ENCODE results near the gene SCYL2. TPM values are rescaled to one million over a fixed set of nuclear protein-coding genes. Genes with fewer than 3 reads are reported as not detected.
A peak's percentile ranks its signal among the peaks of the same experiment; 100 is the strongest.

The SCYL2 gene
- total RNA-seq, 4 donors from 2014 or later = 24.6 to 103 (median 42.5) TPM

GRCh38 chr12:100371146-100371545 is 104.2 kb downstream of the SCYL2 start:
- Histone ChIP-seq H3K27me3 (no peaks in the 10 kb centered on the region), H3K36me3 (no peaks in the 10 kb centered on the region), H3K9me3 (no peaks in the 10 kb centered on the region), H3K4me1 (no peaks in the 10 kb centered on the region), H3K27ac (no peak overlapping the region), H3K4me3 (no peak overlapping the region)
- TF ChIP-seq, protein P1, sequence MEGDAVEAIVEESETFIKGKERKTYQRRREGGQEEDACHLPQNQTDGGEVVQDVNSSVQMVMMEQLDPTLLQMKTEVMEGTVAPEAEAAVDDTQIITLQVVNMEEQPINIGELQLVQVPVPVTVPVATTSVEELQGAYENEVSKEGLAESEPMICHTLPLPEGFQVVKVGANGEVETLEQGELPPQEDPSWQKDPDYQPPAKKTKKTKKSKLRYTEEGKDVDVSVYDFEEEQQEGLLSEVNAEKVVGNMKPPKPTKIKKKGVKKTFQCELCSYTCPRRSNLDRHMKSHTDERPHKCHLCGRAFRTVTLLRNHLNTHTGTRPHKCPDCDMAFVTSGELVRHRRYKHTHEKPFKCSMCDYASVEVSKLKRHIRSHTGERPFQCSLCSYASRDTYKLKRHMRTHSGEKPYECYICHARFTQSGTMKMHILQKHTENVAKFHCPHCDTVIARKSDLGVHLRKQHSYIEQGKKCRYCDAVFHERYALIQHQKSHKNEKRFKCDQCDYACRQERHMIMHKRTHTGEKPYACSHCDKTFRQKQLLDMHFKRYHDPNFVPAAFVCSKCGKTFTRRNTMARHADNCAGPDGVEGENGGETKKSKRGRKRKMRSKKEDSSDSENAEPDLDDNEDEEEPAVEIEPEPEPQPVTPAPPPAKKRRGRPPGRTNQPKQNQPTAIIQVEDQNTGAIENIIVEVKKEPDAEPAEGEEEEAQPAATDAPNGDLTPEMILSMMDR (IDR thresholded peaks at IDR 0.05) = no peak
- TF ChIP-seq POLR2A (IDR thresholded peaks at IDR 0.05) = no peak
- intact Hi-C loops (cut with DNase I; ENCODE audit: low total_unique reads) = no loop called here
- no peak for DNase-seq

GRCh38 chr12:100372853-100373640 is 106.1 kb downstream of the SCYL2 start:
- TF ChIP-seq, protein P1 (IDR thresholded peaks at IDR 0.05) = no peak
- no peak for TF ChIP-seq POLR2A (IDR thresholded peaks at IDR 0.05)
- Histone ChIP-seq H3K4me3 (no peak overlapping the region), H3K27ac (no peak overlapping the region), H3K27me3 (no peaks in the 10 kb centered on the region), H3K9me3 (no peaks in the 10 kb centered on the region), H3K36me3 (no peaks in the 10 kb centered on the region), H3K4me1 (no peaks in the 10 kb centered on the region)
- no peak for DNase-seq
- intact Hi-C loops (cut with DNase I; ENCODE audit: low total_unique reads) = no loop called here

- no peak overlapping the region for H3K27ac ChIP-seq
- DNase-seq = peak; percentile 28 to 64
- intact Hi-C loops (cut with DNase I; ENCODE audit: low total_unique reads) = no loop called here
Measured at GRCh38 chr12:100375038-100375735, 108.2 kb downstream of the SCYL2 start.

DNA sequence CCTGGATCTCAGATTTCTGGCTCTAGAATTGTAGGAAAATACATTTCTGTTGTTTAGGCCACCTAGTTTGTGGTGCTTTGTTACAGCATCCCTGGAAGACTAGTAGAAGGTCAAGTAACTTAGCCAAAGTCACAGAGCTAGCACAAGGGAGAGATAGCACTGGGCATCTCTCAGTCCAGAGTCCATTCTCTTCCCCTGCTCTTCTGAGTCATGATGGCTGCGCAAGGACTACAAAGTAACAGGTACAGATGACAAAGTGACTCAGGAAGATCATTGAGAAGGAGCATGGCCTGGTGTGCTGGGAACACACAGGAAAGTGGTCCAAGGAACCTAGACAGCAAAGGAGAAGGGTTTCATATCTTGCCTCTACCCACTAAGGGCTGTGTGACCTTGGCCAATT is 109.2 kb downstream of the SCYL2 start:
- Histone ChIP-seq H3K27me3 (no peaks in the 10 kb centered on the region), H3K36me3 (no peaks in the 10 kb centered on the region), H3K27ac (no peak overlapping the region), H3K4me3 (no peak overlapping the region), H3K9me3 (no peaks in the 10 kb centered on the region), H3K4me1 (no peaks in the 10 kb centered on the region)
- DNase-seq = no peak
- intact Hi-C loops (cut with DNase I; ENCODE audit: low total_unique reads) = no loop called here
- TF ChIP-seq, protein P1 (IDR thresholded peaks at IDR 0.05) = no peak
- no peak for TF ChIP-seq POLR2A (IDR thresholded peaks at IDR 0.05)

More at GRCh38 chr12:100375038-100375735, 108.2 kb downstream of the SCYL2 start:
- Histone ChIP-seq H3K4me1 (no peaks in the 10 kb centered on the region), H3K9me3 (no peaks in the 10 kb centered on the region), H3K36me3 (no peaks in the 10 kb centered on the region), H3K4me3 (no peak overlapping the region), H3K27me3 (no peaks in the 10 kb centered on the region)
- TF ChIP-seq, protein P1 (IDR thresholded peaks at IDR 0.05) = no peak
- no peak for TF ChIP-seq POLR2A (IDR thresholded peaks at IDR 0.05)

- intact Hi-C loops (cut with DNase I; ENCODE audit: low total_unique reads) = no loop called here
- Histone ChIP-seq H3K36me3 (no peaks in the 10 kb centered on the region), H3K27me3 (no peaks in the 10 kb centered on the region), H3K27ac (no peak overlapping the region), H3K4me3 (no peak overlapping the region), H3K4me1 (no peaks in the 10 kb centered on the region), H3K9me3 (no peaks in the 10 kb centered on the region)
- TF ChIP-seq POLR2A (IDR thresholded peaks at IDR 0.05) = no peak
- TF ChIP-seq, protein P1 (IDR thresholded peaks at IDR 0.05) = no peak
- DNase-seq = no peak
Measured at GRCh38 chr12:100381379-100381778, 114.4 kb downstream of the SCYL2 start.
